NB4 (cell line): ENCODE results near the gene ADAMTS2.

ENCODE experiments used
- DNase-seq: peaks from one replicate; pipeline ENCODE4 v3.0.0; 2010; ENCODE audit warnings: low read depth
- H3K4me3 ChIP-seq: one replicate; pipeline ENCODE4 v1.5.1; 2011; ENCODE audit warnings: mild to moderate bottlenecking, low read depth, low read length, moderate library complexity
- MYC ChIP-seq: IDR thresholded peaks from 2 replicates; pipeline ENCODE4 v1.6.1; 2011; ENCODE audit warnings: low read depth, low read length
- POLR2A ChIP-seq: IDR thresholded peaks from 2 replicates; pipeline ENCODE4 v1.6.1; 2011; ENCODE audit warnings: mild to moderate bottlenecking; ENCODE audit not compliant: insufficient read length; ENCODE audit errors: extremely low read depth
- TF ChIP-seq, protein P1 (sequence below): IDR thresholded peaks from 2 replicates; pipeline ENCODE4 v1.6.1; 2011; ENCODE audit warnings: low read depth, low read length
- TF ChIP-seq, protein P2 (sequence below): IDR thresholded peaks from one replicate; pipeline ENCODE4 v1.5.1; 2012; ENCODE audit warnings: low read depth, low read length

The ADAMTS2 gene

DNA sequence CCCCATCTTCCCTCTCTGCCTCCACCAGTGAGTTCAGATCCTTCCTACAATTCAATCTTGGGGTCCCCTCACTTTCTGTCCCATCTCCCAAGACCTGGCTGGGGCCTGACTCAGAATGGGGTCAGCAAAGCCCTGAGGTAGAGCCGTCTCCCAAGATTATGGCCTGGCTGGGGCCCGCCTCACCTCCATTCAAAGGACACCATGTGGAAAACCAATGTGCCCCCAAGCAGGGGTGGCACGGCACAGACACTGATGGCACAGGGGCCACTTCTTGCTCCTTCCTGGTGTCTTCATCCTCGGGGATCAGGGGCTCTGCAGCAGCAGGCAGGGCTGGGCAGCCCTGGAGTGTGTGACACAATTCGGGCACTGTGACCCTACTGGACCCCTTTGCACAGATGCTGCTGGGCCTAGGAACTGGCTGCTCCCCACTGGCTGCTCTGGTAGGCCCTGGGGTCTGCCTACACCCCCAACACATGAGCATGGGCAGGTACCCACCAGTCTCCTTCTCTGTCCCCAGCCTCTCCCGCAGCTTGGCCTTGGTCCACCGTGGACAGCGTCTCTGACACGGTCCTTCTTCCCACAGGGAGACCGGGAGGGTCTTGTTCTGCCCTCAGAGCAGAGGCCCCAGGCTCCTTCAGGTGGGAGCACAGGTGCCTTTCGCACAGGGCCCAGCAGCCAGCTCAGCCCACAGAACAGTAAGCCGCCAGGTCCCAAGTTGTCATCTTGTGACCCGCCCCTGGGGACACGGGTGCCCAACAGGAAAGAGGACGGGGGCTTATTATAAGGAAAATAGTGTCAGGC lies 89.5 kb downstream of the ADAMTS2 start:
- TF ChIP-seq, protein P1, sequence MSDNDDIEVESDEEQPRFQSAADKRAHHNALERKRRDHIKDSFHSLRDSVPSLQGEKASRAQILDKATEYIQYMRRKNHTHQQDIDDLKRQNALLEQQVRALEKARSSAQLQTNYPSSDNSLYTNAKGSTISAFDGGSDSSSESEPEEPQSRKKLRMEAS = no peak
- TF ChIP-seq POLR2A (no peak), MYC (no peak)
- TF ChIP-seq, protein P2, sequence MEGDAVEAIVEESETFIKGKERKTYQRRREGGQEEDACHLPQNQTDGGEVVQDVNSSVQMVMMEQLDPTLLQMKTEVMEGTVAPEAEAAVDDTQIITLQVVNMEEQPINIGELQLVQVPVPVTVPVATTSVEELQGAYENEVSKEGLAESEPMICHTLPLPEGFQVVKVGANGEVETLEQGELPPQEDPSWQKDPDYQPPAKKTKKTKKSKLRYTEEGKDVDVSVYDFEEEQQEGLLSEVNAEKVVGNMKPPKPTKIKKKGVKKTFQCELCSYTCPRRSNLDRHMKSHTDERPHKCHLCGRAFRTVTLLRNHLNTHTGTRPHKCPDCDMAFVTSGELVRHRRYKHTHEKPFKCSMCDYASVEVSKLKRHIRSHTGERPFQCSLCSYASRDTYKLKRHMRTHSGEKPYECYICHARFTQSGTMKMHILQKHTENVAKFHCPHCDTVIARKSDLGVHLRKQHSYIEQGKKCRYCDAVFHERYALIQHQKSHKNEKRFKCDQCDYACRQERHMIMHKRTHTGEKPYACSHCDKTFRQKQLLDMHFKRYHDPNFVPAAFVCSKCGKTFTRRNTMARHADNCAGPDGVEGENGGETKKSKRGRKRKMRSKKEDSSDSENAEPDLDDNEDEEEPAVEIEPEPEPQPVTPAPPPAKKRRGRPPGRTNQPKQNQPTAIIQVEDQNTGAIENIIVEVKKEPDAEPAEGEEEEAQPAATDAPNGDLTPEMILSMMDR = no peak
- no peak for DNase-seq
- H3K4me3 ChIP-seq = no peak overlapping the region

DNA sequence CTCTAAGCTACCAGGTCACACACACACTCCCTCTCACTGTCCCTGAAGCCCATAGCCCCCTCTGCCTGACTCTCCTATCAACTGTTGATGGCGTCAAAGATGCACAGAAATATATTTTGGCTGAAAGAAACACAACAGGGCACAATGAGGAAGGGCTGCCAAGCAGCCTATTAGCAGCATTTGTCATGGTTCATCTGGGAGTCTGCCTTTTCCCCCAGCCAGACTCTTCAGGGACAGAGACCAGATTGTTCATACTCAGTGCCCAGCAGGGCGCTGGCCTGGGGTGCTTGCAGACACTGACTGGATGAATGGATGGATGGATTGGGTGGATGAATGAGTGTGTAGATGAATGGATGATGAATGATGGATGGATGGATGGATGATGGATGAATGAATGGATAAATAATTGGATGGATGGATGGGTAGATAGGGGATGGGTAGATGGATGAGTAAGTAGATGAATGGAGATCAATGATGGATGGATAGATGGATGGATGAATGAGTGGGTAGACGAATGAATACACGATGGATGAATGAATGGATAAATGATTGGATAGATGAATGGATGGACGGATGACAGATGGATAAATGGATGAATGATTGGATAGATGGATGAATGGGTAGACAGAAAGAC lies 90.5 kb downstream of the ADAMTS2 start:
- TF ChIP-seq POLR2A (no peak), MYC (no peak)
- TF ChIP-seq, protein P1 = no peak
- TF ChIP-seq, protein P2 = no peak
- DNase-seq = no peak
- H3K4me3 ChIP-seq = no peak overlapping the region

DNA sequence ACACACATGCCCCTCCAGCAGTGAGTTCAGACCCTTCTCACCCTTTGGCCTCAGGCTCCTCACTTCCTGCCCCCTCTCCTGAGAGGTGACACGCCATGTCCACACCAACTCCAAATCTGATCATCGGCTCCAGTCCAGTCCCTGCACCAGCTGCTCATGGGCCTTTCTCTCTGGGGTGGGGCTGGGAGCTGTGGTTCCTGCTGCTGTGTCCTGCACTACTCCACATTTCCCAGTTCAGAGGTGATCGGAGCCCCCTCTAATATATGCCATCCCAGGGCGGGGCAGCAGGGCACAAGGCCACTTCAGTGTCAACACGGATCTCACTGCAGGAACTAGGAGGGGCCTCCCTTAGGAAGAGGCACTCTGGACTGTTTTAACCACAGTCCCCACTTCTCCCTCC lies 91.5 kb downstream of the ADAMTS2 start:
- H3K4me3 ChIP-seq = no peak overlapping the region
- TF ChIP-seq, protein P2 = no peak
- TF ChIP-seq POLR2A (no peak), MYC (no peak)
- TF ChIP-seq, protein P1 = no peak
- DNase-seq = no peak

DNA sequence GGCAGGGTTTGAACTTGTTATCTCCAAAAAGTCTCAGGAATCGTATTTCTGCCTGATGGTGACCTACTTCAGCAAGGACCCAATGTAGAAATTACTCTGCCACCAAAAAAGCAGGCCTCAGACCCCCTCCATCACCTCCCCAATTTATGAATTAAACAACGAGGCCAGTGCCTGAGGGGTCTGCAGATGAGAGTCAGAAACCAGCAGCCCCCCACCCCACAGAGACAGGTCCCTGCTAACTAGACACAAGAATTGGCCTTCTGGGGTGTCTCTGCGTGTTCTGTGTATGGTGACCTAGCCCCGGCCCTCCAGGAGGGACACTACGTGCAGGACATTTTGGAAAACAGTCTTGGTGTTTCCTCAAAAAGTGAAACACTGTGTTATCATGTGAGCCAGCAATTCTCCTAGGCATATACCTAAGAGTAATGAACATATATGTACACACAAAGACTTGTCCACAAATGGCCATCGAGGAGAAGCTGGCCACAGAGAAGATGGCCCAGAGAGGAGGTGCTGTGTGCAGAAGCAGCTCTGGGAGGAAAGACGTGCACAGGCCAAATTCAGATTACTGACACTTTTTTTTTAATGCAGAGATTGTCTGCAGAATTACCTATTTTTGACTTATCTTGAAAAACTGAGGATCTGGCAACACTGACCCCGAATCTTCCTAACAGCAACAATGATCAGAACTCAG lies 93.8 kb downstream of the ADAMTS2 start:
- no peak overlapping the region for H3K4me3 ChIP-seq
- TF ChIP-seq MYC (no peak), POLR2A (no peak)
- TF ChIP-seq, protein P1 = no peak
- TF ChIP-seq, protein P2 = no peak
- no peak for DNase-seq

DNA sequence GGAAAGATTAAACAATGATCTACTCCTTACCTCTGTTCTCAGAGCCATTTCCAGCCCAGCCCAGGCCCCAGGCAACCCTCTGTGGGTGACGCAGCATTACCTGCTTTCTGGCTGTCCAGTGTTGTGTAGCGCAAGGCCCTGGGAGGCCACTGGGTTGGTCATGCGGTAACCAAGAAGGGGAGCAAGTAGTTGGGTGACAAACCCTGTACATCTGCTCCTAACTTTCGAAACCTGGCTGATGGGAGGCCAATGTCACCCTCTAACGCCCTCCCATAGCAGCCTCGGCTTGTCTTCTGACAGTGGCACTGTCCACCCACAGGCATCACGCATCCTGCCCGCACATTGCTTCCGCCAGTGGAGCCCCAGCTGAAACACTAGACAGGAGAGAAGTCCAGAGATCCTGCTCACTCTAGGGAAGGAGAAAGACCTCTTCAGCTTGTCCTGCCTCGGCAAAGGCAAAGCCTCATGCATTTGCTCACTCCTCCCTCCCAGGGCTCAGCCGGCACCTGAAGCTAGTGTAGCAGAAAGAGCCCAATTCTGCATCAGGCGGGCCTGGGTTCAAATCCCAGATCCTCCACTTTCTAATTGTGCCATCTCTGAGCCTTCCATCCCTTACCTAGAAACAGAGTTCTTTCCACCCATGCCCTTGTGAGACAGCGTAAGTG lies 94.6 kb downstream of the ADAMTS2 start:
- TF ChIP-seq, protein P2 = no peak
- TF ChIP-seq POLR2A = no peak
- TF ChIP-seq MYC = no peak
- TF ChIP-seq, protein P1 = no peak
- DNase-seq = no peak
- H3K4me3 ChIP-seq = no peak overlapping the region
